ENCODE results near the gene MRPL17.

MRPL17 gene

GRCh38 chr11:6650980-6651379 is 32.2 kb downstream of the MRPL17 start:
- no peak overlapping the region for H3K4me3 ChIP-seq (ENCODE audit: low read length, poor library complexity, severe bottlenecking)
- H3K9me2 ChIP-seq (replicated peaks; ENCODE audit: low read depth, low read length): no peaks in the 10 kb centered on the region
- H3K9me3 ChIP-seq (ENCODE audit: insufficient read depth, low read depth, low read length): no peaks in the 10 kb centered on the region
- H3K27me3 ChIP-seq (ENCODE audit: insufficient read depth, low read length, poor library complexity, severe bottlenecking): no peaks in the 10 kb centered on the region
- no peaks in the 10 kb centered on the region for H3F3A ChIP-seq (ENCODE audit: low read depth)
- peaks cover 21% of the 10 kb centered on the region for H3K4me1 ChIP-seq (ENCODE audit: insufficient read depth, low read length, poor library complexity, severe bottlenecking)
- no peak overlapping the region for H3K9ac ChIP-seq (ENCODE audit: low read depth, low read length, poor library complexity, severe bottlenecking)
- no peak overlapping the region for H2AFZ ChIP-seq (ENCODE audit: low read length)
- H3K79me2 ChIP-seq (ENCODE audit: insufficient read depth, low read length): no peaks in the 10 kb centered on the region
- TF ChIP-seq EZH2phosphoT487 (IDR thresholded peaks at IDR 0.05; ENCODE audit: borderline replicate concordance): no peak
- TF ChIP-seq, protein P1, sequence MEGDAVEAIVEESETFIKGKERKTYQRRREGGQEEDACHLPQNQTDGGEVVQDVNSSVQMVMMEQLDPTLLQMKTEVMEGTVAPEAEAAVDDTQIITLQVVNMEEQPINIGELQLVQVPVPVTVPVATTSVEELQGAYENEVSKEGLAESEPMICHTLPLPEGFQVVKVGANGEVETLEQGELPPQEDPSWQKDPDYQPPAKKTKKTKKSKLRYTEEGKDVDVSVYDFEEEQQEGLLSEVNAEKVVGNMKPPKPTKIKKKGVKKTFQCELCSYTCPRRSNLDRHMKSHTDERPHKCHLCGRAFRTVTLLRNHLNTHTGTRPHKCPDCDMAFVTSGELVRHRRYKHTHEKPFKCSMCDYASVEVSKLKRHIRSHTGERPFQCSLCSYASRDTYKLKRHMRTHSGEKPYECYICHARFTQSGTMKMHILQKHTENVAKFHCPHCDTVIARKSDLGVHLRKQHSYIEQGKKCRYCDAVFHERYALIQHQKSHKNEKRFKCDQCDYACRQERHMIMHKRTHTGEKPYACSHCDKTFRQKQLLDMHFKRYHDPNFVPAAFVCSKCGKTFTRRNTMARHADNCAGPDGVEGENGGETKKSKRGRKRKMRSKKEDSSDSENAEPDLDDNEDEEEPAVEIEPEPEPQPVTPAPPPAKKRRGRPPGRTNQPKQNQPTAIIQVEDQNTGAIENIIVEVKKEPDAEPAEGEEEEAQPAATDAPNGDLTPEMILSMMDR (conservative IDR thresholded peaks at IDR 0.05; ENCODE audit: low read length): no peak
- no peaks in the 10 kb centered on the region for H3K36me3 ChIP-seq (ENCODE audit: insufficient read depth, low read length)
- H3K4me2 ChIP-seq (ENCODE audit: low read depth, low read length, poor library complexity, severe bottlenecking): no peak overlapping the region
- no peaks in the 10 kb centered on the region for H4K20me1 ChIP-seq (ENCODE audit: insufficient read depth, low read length, poor library complexity, severe bottlenecking)

DNA sequence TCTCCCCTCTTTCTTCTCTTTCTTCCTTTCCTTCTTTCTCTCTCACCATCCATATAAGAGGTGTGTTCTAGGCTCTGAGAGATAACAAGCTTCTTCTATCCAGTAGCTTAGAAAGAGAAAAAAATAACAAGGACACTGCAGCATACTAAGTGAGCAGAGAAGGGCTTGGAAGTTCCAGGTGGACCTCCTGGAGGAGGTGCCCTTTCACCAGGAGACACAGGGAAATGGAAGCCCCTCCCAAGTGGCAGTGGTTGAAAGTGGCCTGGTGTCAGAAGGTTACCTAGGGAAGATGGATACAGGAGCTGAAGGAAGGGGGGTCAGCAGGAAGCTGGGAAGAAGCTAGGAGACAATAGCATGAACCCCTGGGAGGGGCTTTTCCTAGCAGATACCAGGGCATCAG is 33.0 kb downstream of the MRPL17 start:
- H3K36me3 ChIP-seq (ENCODE audit: insufficient read depth, low read length): no peaks in the 10 kb centered on the region
- H4K20me1 ChIP-seq (ENCODE audit: insufficient read depth, low read length, poor library complexity, severe bottlenecking): no peaks in the 10 kb centered on the region
- H3K9me3 ChIP-seq (ENCODE audit: insufficient read depth, low read depth, low read length): no peaks in the 10 kb centered on the region
- H3K4me3 ChIP-seq (ENCODE audit: low read length, poor library complexity, severe bottlenecking): no peak overlapping the region
- no peak overlapping the region for H2AFZ ChIP-seq (ENCODE audit: low read length)
- no peaks in the 10 kb centered on the region for H3K9me2 ChIP-seq (replicated peaks; ENCODE audit: low read depth, low read length)
- H3K27me3 ChIP-seq (ENCODE audit: insufficient read depth, low read length, poor library complexity, severe bottlenecking): no peaks in the 10 kb centered on the region
- no peaks in the 10 kb centered on the region for H3F3A ChIP-seq (ENCODE audit: low read depth)
- H3K79me2 ChIP-seq (ENCODE audit: insufficient read depth, low read length): no peaks in the 10 kb centered on the region
- no peak for TF ChIP-seq EZH2phosphoT487 (IDR thresholded peaks at IDR 0.05; ENCODE audit: borderline replicate concordance)
- TF ChIP-seq, protein P1 (conservative IDR thresholded peaks at IDR 0.05; ENCODE audit: low read length): no peak
- peaks cover 28% of the 10 kb centered on the region for H3K4me1 ChIP-seq (ENCODE audit: insufficient read depth, low read length, poor library complexity, severe bottlenecking)
- no peak overlapping the region for H3K9ac ChIP-seq (ENCODE audit: low read depth, low read length, poor library complexity, severe bottlenecking)
- H3K4me2 ChIP-seq (ENCODE audit: low read depth, low read length, poor library complexity, severe bottlenecking): no peak overlapping the region

- Histone ChIP-seq H3K36me3 (ENCODE audit: insufficient read depth, low read length) (no peaks in the 10 kb centered on the region), H3K4me1 (ENCODE audit: insufficient read depth, low read length, poor library complexity, severe bottlenecking) (peaks cover 28% of the 10 kb centered on the region), H3K79me2 (ENCODE audit: insufficient read depth, low read length) (no peaks in the 10 kb centered on the region), H3K9me3 (ENCODE audit: insufficient read depth, low read depth, low read length) (no peaks in the 10 kb centered on the region), H3K9me2 (replicated peaks; ENCODE audit: low read depth, low read length) (no peaks in the 10 kb centered on the region), H4K20me1 (ENCODE audit: insufficient read depth, low read length, poor library complexity, severe bottlenecking) (no peaks in the 10 kb centered on the region), H2AFZ (ENCODE audit: low read length) (no peak overlapping the region), H3K9ac (ENCODE audit: low read depth, low read length, poor library complexity, severe bottlenecking) (no peak overlapping the region), H3K4me2 (ENCODE audit: low read depth, low read length, poor library complexity, severe bottlenecking) (no peak overlapping the region), H3F3A (ENCODE audit: low read depth) (no peaks in the 10 kb centered on the region), H3K27me3 (ENCODE audit: insufficient read depth, low read length, poor library complexity, severe bottlenecking) (no peaks in the 10 kb centered on the region), H3K4me3 (ENCODE audit: low read length, poor library complexity, severe bottlenecking) (no peak overlapping the region)
- TF ChIP-seq, protein P1 (conservative IDR thresholded peaks at IDR 0.05; ENCODE audit: low read length): no peak
- TF ChIP-seq EZH2phosphoT487 (IDR thresholded peaks at IDR 0.05; ENCODE audit: borderline replicate concordance): no peak
Measured at GRCh38 chr11:6648501-6648900, 34.6 kb downstream of the MRPL17 start.

All from Loucy (cell line).